Body of pancreas (tissue), 4 donors: ENCODE results near the gene OR52E8.

ENCODE experiments used
- CTCF ChIP-seq, 7 experiments: fragments of 450-650 bp in 4 of 7; fragments of 200-600 bp in 3 of 7; sonication (generic) in 3 of 7; IDR thresholded peaks; one replicate each; pipeline ENCODE4 v1.5.1; 2016 to 2019; ENCODE audit warnings: antibody characterized with exemption in 7 of 7
- POLR2A ChIP-seq, 3 donors: fragments of 450-650 bp; IDR thresholded peaks; one replicate each; pipeline ENCODE4 v1.6.1; 2016; ENCODE audit warnings: antibody characterized with exemption in 3 of 3, mild to moderate bottlenecking in 2 of 3

DNA sequence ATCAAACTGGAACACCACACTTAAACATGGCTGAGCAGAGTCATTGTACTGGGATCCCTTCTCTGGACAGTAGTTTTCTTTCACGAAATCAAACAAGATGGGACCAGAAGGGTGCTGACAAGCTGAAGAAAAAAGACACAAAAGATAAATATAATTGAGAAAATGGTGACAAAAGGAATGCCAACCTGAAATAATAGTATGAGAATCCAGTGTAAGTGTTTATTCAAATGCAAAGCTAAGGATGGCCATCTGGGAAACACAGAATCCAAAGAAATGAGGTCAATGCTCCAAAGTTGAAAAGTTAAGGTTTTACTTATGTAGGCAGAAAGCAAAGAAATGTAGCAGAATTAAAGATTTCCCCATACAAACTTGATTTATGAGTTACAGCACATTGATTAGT, 30.2 kb upstream of the OR52E8 start:
- TF ChIP-seq POLR2A (IDR thresholded peaks at IDR 0.05) (no peak), CTCF (IDR thresholded peaks at IDR 0.05) (no peak)
